ENCODE measurements around the gene RSU1.

RSU1 gene

DNA sequence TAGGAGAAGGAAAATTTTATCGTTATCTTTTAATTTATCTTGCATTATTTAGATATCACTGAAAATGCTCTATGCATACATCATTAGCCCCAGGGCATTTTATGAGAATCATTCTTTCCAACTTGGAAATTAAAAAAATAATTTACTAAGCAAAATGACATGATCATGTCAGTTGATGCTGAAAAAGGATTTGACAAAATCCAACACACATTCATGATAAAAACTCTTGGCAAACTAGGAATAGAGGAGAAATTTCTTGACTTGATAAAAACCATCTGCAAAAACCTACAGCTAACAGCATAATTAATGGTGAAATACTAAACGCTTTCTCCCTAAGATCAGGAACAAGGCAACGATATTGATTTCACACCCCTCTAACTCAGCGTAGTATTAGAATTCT lies 40.2 kb upstream of the RSU1 start:
- H3K9me3 ChIP-seq (ENCODE audit: insufficient read depth, low read length) = no peaks in the 10 kb centered on the region
- no peaks in the 10 kb centered on the region for H3K27me3 ChIP-seq (ENCODE audit: low read depth, low read length)
- H3K4me3 ChIP-seq (ENCODE audit: low read length) = no peak overlapping the region
- no peak overlapping the region for H3K27ac ChIP-seq (ENCODE audit: low read length)
- no peaks in the 10 kb centered on the region for H3K79me2 ChIP-seq (ENCODE audit: low read length)
- no peak overlapping the region for H2AFZ ChIP-seq (ENCODE audit: low read depth, low read length)
- H3K36me3 ChIP-seq (replicated peaks; ENCODE audit: low read depth, low read length) = no peaks in the 10 kb centered on the region
- H3K9ac ChIP-seq (ENCODE audit: low read length) = no peak overlapping the region
- no peaks in the 10 kb centered on the region for H4K20me1 ChIP-seq (ENCODE audit: insufficient read depth, low read length)
- H3K4me2 ChIP-seq (ENCODE audit: low read length) = no peak overlapping the region
- TF ChIP-seq EZH2phosphoT487 (IDR thresholded peaks at IDR 0.05; ENCODE audit: low read depth) = no peak
- TF ChIP-seq, protein P1, sequence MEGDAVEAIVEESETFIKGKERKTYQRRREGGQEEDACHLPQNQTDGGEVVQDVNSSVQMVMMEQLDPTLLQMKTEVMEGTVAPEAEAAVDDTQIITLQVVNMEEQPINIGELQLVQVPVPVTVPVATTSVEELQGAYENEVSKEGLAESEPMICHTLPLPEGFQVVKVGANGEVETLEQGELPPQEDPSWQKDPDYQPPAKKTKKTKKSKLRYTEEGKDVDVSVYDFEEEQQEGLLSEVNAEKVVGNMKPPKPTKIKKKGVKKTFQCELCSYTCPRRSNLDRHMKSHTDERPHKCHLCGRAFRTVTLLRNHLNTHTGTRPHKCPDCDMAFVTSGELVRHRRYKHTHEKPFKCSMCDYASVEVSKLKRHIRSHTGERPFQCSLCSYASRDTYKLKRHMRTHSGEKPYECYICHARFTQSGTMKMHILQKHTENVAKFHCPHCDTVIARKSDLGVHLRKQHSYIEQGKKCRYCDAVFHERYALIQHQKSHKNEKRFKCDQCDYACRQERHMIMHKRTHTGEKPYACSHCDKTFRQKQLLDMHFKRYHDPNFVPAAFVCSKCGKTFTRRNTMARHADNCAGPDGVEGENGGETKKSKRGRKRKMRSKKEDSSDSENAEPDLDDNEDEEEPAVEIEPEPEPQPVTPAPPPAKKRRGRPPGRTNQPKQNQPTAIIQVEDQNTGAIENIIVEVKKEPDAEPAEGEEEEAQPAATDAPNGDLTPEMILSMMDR (IDR thresholded peaks at IDR 0.05; ENCODE audit: low read depth, low read length) = no peak
- no peaks in the 10 kb centered on the region for H3K4me1 ChIP-seq (ENCODE audit: low read length)

DNA sequence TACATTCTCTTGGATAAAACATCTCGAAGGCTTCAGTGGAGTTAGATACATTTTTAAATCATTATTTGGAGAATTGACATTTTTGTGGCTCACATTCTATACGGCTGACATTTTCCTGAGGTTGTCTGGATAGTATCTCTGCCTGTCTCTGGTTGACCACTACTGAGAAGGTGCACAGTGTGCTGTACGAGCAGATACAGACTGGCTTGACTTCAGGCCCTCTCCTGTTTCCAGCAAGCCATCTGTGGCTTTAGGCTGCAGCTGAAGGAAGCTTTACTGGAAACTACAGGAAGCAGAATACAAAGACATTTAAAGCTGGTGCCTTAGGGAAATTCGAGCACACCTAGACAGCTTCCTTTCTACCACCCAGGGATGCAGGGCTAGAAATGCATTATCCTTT lies 39.3 kb upstream of the RSU1 start:
- H3K4me2 ChIP-seq (ENCODE audit: low read length) = no peak overlapping the region
- no peaks in the 10 kb centered on the region for H3K4me1 ChIP-seq (ENCODE audit: low read length)
- H2AFZ ChIP-seq (ENCODE audit: low read depth, low read length) = no peak overlapping the region
- no peak overlapping the region for H3K9ac ChIP-seq (ENCODE audit: low read length)
- no peaks in the 10 kb centered on the region for H3K27me3 ChIP-seq (ENCODE audit: low read depth, low read length)
- no peak overlapping the region for H3K27ac ChIP-seq (ENCODE audit: low read length)
- H3K79me2 ChIP-seq (ENCODE audit: low read length) = no peaks in the 10 kb centered on the region
- H4K20me1 ChIP-seq (ENCODE audit: insufficient read depth, low read length) = no peaks in the 10 kb centered on the region
- H3K4me3 ChIP-seq (ENCODE audit: low read length) = no peak overlapping the region
- H3K36me3 ChIP-seq (replicated peaks; ENCODE audit: low read depth, low read length) = no peaks in the 10 kb centered on the region
- TF ChIP-seq, protein P1 (IDR thresholded peaks at IDR 0.05; ENCODE audit: low read depth, low read length) = no peak
- TF ChIP-seq EZH2phosphoT487 (IDR thresholded peaks at IDR 0.05; ENCODE audit: low read depth) = no peak
- H3K9me3 ChIP-seq (ENCODE audit: insufficient read depth, low read length) = no peaks in the 10 kb centered on the region

DNA sequence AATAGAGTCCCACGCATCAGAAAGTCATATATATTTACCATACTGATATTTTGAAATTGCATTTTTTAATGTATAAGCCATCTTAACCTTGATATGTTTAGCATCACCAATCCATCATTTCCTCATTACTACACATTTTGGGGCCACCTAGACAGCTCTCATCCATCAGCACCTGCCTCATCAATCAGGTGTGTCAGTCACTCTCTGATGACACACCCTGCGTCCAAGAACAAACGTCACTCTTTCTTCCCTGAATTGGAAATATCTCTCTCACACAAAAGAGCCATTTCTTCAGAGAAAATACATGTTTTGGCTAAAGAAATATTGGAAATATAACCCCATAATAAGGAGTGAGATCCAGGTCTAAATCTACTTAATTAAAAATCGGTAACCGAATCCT lies 38.9 kb upstream of the RSU1 start:
- Histone ChIP-seq H3K9ac (ENCODE audit: low read length) (no peak overlapping the region), H3K27me3 (ENCODE audit: low read depth, low read length) (no peaks in the 10 kb centered on the region), H3K27ac (ENCODE audit: low read length) (no peak overlapping the region), H4K20me1 (ENCODE audit: insufficient read depth, low read length) (no peaks in the 10 kb centered on the region), H3K4me3 (ENCODE audit: low read length) (no peak overlapping the region), H3K4me1 (ENCODE audit: low read length) (no peaks in the 10 kb centered on the region), H3K36me3 (replicated peaks; ENCODE audit: low read depth, low read length) (no peaks in the 10 kb centered on the region), H2AFZ (ENCODE audit: low read depth, low read length) (no peak overlapping the region), H3K79me2 (ENCODE audit: low read length) (no peaks in the 10 kb centered on the region), H3K9me3 (ENCODE audit: insufficient read depth, low read length) (no peaks in the 10 kb centered on the region), H3K4me2 (ENCODE audit: low read length) (no peak overlapping the region)
- TF ChIP-seq, protein P1 (IDR thresholded peaks at IDR 0.05; ENCODE audit: low read depth, low read length) = no peak
- no peak for TF ChIP-seq EZH2phosphoT487 (IDR thresholded peaks at IDR 0.05; ENCODE audit: low read depth)

DNA sequence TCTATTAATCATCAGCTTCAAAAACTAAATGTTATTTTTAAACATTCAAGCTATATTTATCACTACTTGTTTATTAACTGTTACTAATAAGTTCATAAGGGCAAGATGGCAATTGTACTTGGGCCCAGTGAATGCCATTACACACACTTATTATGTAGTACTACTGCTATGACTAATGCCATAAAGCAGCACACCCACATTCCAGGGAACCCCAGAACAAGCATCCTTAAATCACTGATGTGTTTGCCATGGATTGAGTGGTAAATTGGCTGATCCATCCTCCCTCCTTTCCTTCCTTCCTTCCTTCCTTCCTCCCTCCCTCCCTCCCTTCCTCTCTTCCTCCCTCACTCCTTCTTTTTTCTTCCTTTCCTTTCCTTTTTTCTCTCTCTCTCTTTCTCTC lies 37.4 kb upstream of the RSU1 start:
- no peak overlapping the region for H3K4me3 ChIP-seq (ENCODE audit: low read length)
- no peak overlapping the region for H3K4me2 ChIP-seq (ENCODE audit: low read length)
- H4K20me1 ChIP-seq (ENCODE audit: insufficient read depth, low read length) = no peaks in the 10 kb centered on the region
- no peaks in the 10 kb centered on the region for H3K9me3 ChIP-seq (ENCODE audit: insufficient read depth, low read length)
- TF ChIP-seq, protein P1 (IDR thresholded peaks at IDR 0.05; ENCODE audit: low read depth, low read length) = no peak
- TF ChIP-seq EZH2phosphoT487 (IDR thresholded peaks at IDR 0.05; ENCODE audit: low read depth) = no peak
- H3K9ac ChIP-seq (ENCODE audit: low read length) = no peak overlapping the region
- no peaks in the 10 kb centered on the region for H3K4me1 ChIP-seq (ENCODE audit: low read length)
- no peaks in the 10 kb centered on the region for H3K27me3 ChIP-seq (ENCODE audit: low read depth, low read length)
- no peak overlapping the region for H3K27ac ChIP-seq (ENCODE audit: low read length)
- no peak overlapping the region for H2AFZ ChIP-seq (ENCODE audit: low read depth, low read length)
- no peaks in the 10 kb centered on the region for H3K36me3 ChIP-seq (replicated peaks; ENCODE audit: low read depth, low read length)
- no peaks in the 10 kb centered on the region for H3K79me2 ChIP-seq (ENCODE audit: low read length)
